Measurements from ENCODE around the gene EHD4. TPM values are rescaled to one million over a fixed set of nuclear protein-coding genes. Genes with fewer than 3 reads are reported as not detected.

Gene EHD4
- total and polyA plus RNA-seq, 9 of the 15 experiments (the other 6 are each of a cell fraction or from before 2014, with no cell fraction given): 0.89 to 10.3 (median 6.4) TPM

DNA sequence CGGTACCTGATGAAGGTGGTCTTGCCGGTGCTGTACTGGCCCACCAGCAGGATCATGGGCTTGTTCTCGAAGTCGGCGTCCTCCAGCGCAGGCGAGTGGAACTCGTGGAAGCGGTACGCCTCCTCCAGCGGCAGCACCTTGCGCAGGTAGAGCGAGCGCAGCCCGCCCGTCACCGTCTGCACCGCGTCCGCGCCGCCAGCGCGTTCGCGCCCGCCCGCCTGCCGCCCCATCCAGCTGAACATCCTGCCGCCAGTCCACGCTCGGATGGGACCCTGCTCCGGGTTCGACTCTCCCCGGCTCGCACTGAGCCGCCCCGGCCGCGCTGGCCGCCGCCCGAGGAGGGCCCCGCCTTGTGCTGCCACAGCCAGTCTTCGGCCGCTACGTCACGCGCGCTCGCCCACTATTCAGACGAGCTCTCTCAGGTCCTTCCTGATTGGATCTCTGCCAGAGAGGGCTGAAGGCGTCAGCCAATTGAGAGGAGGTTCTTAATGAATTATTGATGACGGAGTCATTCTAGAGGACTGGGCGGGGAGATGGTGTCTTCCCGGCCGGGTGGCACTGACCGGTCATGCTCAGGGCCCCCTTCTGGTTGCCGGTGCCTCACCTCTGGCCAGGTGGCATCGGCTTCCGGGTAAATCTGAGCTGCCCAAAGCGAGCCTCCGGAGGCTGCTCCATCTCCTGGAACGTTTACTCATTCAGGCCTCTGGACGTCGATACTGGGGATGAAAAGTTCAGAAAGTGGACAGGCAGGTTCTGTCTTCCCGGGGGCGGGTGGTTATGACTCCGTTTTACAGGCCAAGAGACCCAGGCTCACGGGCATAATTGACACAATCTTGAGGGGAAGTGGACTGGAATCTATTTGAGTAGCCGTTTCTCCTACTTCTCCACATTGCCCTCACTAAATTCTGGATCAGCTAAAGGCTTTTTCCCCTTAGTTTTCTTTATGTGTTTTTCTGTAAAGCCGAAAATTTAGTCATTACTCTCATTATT lies at the start of gene EHD4 (continued):
- TF ChIP-seq, protein P1, sequence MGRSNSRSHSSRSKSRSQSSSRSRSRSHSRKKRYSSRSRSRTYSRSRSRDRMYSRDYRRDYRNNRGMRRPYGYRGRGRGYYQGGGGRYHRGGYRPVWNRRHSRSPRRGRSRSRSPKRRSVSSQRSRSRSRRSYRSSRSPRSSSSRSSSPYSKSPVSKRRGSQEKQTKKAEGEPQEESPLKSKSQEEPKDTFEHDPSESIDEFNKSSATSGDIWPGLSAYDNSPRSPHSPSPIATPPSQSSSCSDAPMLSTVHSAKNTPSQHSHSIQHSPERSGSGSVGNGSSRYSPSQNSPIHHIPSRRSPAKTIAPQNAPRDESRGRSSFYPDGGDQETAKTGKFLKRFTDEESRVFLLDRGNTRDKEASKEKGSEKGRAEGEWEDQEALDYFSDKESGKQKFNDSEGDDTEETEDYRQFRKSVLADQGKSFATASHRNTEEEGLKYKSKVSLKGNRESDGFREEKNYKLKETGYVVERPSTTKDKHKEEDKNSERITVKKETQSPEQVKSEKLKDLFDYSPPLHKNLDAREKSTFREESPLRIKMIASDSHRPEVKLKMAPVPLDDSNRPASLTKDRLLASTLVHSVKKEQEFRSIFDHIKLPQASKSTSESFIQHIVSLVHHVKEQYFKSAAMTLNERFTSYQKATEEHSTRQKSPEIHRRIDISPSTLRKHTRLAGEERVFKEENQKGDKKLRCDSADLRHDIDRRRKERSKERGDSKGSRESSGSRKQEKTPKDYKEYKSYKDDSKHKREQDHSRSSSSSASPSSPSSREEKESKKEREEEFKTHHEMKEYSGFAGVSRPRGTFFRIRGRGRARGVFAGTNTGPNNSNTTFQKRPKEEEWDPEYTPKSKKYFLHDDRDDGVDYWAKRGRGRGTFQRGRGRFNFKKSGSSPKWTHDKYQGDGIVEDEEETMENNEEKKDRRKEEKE (IDR thresholded peaks at IDR 0.05; ENCODE audit: borderline replicate concordance in 1 of 2, control insufficient read depth in 1 of 2, low read depth in 2 of 2, low read length in 1 of 2): no peak

DNA sequence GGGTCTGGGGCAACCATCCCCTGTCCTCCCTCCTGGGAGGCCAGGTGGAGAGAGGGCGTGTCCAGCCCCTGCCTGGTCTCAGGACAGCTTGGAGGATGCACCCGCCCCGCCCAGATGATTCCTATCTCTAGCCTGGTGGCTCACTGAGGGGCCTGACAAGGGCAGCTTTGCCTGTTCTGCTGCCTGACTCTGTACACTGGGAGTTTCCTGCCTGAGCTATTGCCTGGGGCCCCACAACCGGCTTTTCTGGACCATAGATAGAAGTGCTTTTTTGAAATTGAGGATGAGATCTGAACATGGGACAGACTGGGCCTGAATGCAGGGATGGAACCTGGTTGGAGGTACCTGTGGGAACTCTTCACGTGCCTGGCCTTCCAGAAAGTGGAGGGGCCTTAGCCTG lies 49.2 kb upstream of the EHD4 start:
- Histone ChIP-seq H3K27ac (ENCODE audit: extremely low read depth, low read depth, low read length) (no peak overlapping the region), H3K36me3 (ENCODE audit: control insufficient read depth, insufficient read depth, low read length) (no peaks in the 10 kb centered on the region), H3K9me3 (replicated peaks; ENCODE audit: control insufficient read depth, insufficient read depth, low read depth, low read length) (peaks cover 3% of the 10 kb centered on the region; the same call in 1 of the 2 replicates), H3K9ac (ENCODE audit: insufficient read depth in 1 of 2, low read depth in 2 of 2, low read length in 2 of 2) (no peak overlapping the region), H3K9me1 (ENCODE audit: control insufficient read depth, insufficient read depth, low read length) (no peaks in the 10 kb centered on the region), H4K20me1 (replicated peaks; ENCODE audit: control insufficient read depth, insufficient read depth, low read length) (no peaks in the 10 kb centered on the region; the same call in 1 of the 2 replicates), H3K79me2 (ENCODE audit: control insufficient read depth, insufficient read depth, low read length) (no peaks in the 10 kb centered on the region), H3K4me3 (no peak overlapping the region), H3K4me2 (ENCODE audit: insufficient read depth, low read length) (no peak overlapping the region), H3K27me3 (ENCODE audit: control insufficient read depth in 2 of 2, insufficient read depth in 2 of 2, low read length in 2 of 2) (peaks cover 10 to 23% of the 10 kb centered on the region in 2 experiments; a peak in 4 of 5 replicates), H2AFZ (ENCODE audit: low read depth, low read length) (no peak overlapping the region), H3K4me1 (replicated peaks in 1 of 2; ENCODE audit: control insufficient read depth in 2 of 2, insufficient read depth in 2 of 2, low read length in 2 of 2) (no peaks in the 10 kb centered on the region; a peak in 1 of 5 replicates)
- TF ChIP-seq MYBL2 (IDR thresholded peaks at IDR 0.05; ENCODE audit: low read depth) (no peak), MYBL2 (CRISPR knock-in tag; IDR thresholded peaks at IDR 0.05; ENCODE audit: borderline replicate concordance) (no peak), TAL1 (IDR thresholded peaks at IDR 0.05) (no peak), KHSRP (IDR thresholded peaks at IDR 0.05) (no peak), ZNF436 (CRISPR knock-in tag; IDR thresholded peaks at IDR 0.05) (no peak), MAFG (tag; conservative IDR thresholded peaks at IDR 0.05) (no peak)
- no peak for ATAC-seq
- FAIRE-seq: no peak
- BruUV-seq (replicated peaks): no TSS peak
- no peak for DNase-seq (ENCODE audit: extremely low read depth in 1 of 4, low spot score in 3 of 4)
- CTCF ChIA-PET (ENCODE audit: low intra/inter-chr PET ratio): no interaction called here
- POLR2A ChIA-PET: interaction anchor here (0.6 kb wide), 2 partner anchors 66 to 1587 kb away, joined by 3 to 4 read pairs; no protein-coding TSS in a partner anchor
- in situ Hi-C loops (cut with MboI) (no loop called here), intact Hi-C loops (cut with micrococcal nuclease) (no loop called here)
- WGBS (ENCODE audit: insufficient coverage, low coverage, missing lambda C conversion rate): 0% methylated on average over 5 of the region's 5 CpGs

All from K562 (cell line).